Bronchial epithelial cell (primary cell): Measurements from ENCODE around the gene ZNF335. TPM values are rescaled to one million over a fixed set of nuclear protein-coding genes. Genes with fewer than 3 reads are reported as not detected.
A peak's percentile ranks its signal among the peaks of the same experiment; 100 is the strongest.

Experiments used
- DNase-seq: peaks from one replicate; pipeline ENCODE4 v3.0.0-alpha.2; 2010; ENCODE audit warnings: low read depth
- FAIRE-seq: peaks from 2 replicates; lab custom pipeline; 2011; peaks lifted over from hg19 to GRCh38; lab: Jason Lieb, UNC
- H3K27me3 ChIP-seq: 2 replicates; pipeline ENCODE4 v1.5.1; 2011; ENCODE audit warnings: low read length; ENCODE audit not compliant: control insufficient read depth, insufficient read depth
- H3K36me3 ChIP-seq: 2 replicates; pipeline ENCODE4 v1.5.1; 2011; ENCODE audit warnings: low read length; ENCODE audit not compliant: control insufficient read depth, insufficient read depth
- H3K4me3 ChIP-seq: 2 replicates; pipeline ENCODE4 v1.5.1; 2011; ENCODE audit warnings: mild to moderate bottlenecking, low read depth, low read length, control low read depth
- CTCF ChIP-seq: IDR thresholded peaks from 2 replicates; pipeline ENCODE4 v1.5.1; 2011; ENCODE audit warnings: mild to moderate bottlenecking, moderate library complexity, low read length, control low read depth, inconsistent platforms; ENCODE audit not compliant: insufficient read depth, severe bottlenecking
- total RNA-seq: library from RNA; depleted of rRNA; stranded (reverse); fragments of >200 nt; gene quantifications from 2 replicates; pipeline ENCODE4 v1.2.1, GENCODE V29; 2014

The ZNF335 gene
- total RNA-seq, 1 donor from 2014 or later, result 10.3 TPM

DNA sequence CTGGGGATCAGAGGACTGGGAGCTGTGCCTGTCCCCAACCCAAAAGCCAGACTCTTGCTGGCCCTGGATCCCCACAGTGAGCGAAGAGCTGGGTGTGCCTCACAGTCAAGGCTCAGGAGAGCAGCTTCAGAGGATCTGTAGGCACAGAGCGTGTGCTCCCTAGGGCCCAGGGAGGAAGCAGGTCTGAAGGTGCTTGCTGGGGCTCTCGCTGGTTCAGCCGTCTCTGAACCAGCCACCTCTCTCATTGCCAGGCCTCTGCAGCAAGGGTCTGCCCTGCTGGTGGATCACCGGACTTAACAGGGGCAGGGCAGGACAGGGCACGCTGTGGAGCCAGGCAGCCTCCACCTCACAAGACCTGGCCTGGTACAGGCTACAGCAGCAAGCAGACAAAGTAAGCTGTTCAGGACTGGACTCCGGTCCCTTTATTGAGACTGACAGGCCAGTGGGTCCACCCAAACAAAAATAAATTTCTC, 23.7 kb downstream of the ZNF335 start:
- Histone ChIP-seq H3K36me3 (peaks cover 55% of the 10 kb centered on the region), H3K27me3 (no peaks in the 10 kb centered on the region), H3K4me3 (no peak overlapping the region)
- no peak for TF ChIP-seq CTCF
- no peak for FAIRE-seq
- DNase-seq, result no peak

GRCh38 chr20:45947110-45947866, 24.7 kb downstream of the ZNF335 start:
- FAIRE-seq (no peak), DNase-seq (no peak)
- TF ChIP-seq CTCF, result no peak
- peaks cover 49% of the 10 kb centered on the region for H3K36me3 ChIP-seq
- no peaks in the 10 kb centered on the region for H3K27me3 ChIP-seq
- no peak overlapping the region for H3K4me3 ChIP-seq

GRCh38 chr20:45946149-45946970, 25.6 kb downstream of the ZNF335 start:
- no peaks in the 10 kb centered on the region for H3K27me3 ChIP-seq
- H3K36me3 ChIP-seq, result peaks cover 41% of the 10 kb centered on the region
- FAIRE-seq (no peak), DNase-seq (peak; percentile 32)
- TF ChIP-seq CTCF, result no peak
- H3K4me3 ChIP-seq, result no peak overlapping the region

DNA sequence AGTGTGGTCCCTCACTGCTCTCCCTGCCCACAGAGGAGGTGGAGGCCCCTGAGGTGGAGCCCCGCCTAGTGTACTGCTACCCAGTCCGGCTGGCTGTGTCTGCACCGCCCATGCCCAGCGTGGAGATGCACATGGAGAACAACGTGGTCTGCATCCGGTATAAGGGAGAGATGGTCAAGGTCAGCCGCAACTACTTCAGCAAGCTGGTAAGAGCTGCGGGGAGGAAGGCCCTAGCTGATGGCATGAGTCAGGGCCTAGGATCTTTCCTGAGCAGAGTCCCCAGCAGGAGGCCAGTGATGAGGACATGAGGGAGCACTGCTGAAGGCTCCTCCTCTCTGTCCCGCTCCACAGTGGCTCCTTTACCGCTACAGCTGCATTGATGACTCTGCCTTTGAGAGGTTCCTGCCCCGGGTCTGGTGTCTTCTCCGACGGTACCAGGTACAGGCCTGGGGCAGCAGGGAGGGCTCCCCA, 26.3 kb downstream of the ZNF335 start:
- no peak overlapping the region for H3K4me3 ChIP-seq
- DNase-seq, result no peak
- no peak for TF ChIP-seq CTCF
- no peak for FAIRE-seq
- peaks cover 45% of the 10 kb centered on the region for H3K36me3 ChIP-seq
- no peaks in the 10 kb centered on the region for H3K27me3 ChIP-seq

DNA sequence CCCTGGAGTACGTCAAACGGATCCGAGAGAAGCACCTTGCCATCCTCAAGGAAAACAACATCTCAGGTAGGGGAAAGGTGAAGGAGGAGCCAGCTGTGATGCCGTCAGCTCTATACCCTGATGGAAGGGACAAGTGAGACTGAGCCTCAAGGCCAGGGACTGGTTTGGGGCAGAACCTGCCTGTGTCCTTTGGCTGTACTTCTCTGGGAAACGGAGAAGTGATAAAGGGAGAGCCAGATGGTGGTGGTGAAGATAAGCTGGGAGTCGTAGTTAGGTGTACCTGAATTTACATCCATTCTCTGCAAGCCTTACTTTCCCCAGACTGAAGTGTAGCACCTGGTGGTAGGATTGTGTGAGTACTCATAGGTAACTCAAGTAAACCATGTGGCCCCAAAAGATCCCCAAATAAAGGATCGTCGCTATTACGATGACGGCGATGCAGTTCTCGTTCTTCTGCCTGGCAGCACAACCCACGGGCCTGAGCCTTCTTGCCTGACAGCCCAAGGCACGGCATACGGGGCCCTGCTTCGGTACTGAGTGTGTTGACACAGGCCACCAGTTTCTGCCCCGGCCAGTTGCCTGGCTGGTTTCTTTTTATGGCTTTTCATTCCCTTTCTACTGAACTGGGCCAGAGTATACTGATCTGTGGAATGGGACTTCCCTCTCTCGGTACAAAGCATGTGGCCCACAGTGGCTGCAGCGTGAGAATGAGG, 26.9 kb downstream of the ZNF335 start:
- H3K4me3 ChIP-seq, result no peak overlapping the region
- FAIRE-seq, result no peak
- DNase-seq, result no peak
- TF ChIP-seq CTCF, result peak; percentile 20
- no peaks in the 10 kb centered on the region for H3K27me3 ChIP-seq
- H3K36me3 ChIP-seq, result peaks cover 44% of the 10 kb centered on the region
